GM23338 (cell line): ENCODE measurements around the gene NINJ1. TPM values are rescaled to one million over a fixed set of nuclear protein-coding genes. Genes with fewer than 3 reads are reported as not detected.

Experiments used
- ATAC-seq: fragments of 200-7000 bp; cut with Tn5 transposase; 3 replicates; pipeline ENCODE4 v1.9.1; 2020
- DNase-seq: peaks from one replicate; pipeline ENCODE4 v3.0.0-alpha.2; 2015; ENCODE audit warnings: low spot score
- H2AFZ ChIP-seq: fragments of 200-600 bp; sonication (generic); 2 replicates; pipeline ENCODE4 v1.8.0; 2016; ENCODE audit warnings: antibody characterized with exemption, mild to moderate bottlenecking, moderate library complexity
- H3F3A ChIP-seq: fragments of 200-600 bp; sonication (generic); replicated peaks from 2 replicates; pipeline ENCODE4 v1.8.0; 2017; ENCODE audit warnings: antibody characterized with exemption, mixed run types, low read depth
- H3K27ac ChIP-seq: fragments of 200-600 bp; sonication (generic); 2 replicates; pipeline ENCODE4 v1.6.1; 2016; ENCODE audit warnings: low read depth
- H3K27me3 ChIP-seq: fragments of 200-600 bp; sonication (generic); 2 replicates; pipeline ENCODE4 v1.8.0; 2016; ENCODE audit warnings: mild to moderate bottlenecking, mixed run types, moderate library complexity; ENCODE audit not compliant: insufficient read depth
- H3K36me3 ChIP-seq: fragments of 200-600 bp; sonication (generic); 2 replicates; pipeline ENCODE4 v1.8.0; 2016; ENCODE audit warnings: mild to moderate bottlenecking; ENCODE audit not compliant: insufficient read depth
- H3K4me1 ChIP-seq: fragments of 200-600 bp; sonication (generic); 2 replicates; pipeline ENCODE4 v1.8.0; 2016; ENCODE audit warnings: mild to moderate bottlenecking, moderate library complexity; ENCODE audit not compliant: insufficient read depth
- H3K4me2 ChIP-seq: fragments of 200-600 bp; sonication (generic); 2 replicates; pipeline ENCODE4 v1.7.1; 2017; ENCODE audit warnings: mixed run types
- H3K4me3 ChIP-seq: fragments of 200-600 bp; sonication (generic); 2 replicates; pipeline ENCODE4 v1.6.1; 2016; ENCODE audit warnings: mixed run types
- H3K79me2 ChIP-seq: fragments of 200-600 bp; sonication (generic); replicated peaks from 2 replicates; pipeline ENCODE4 v1.8.0; 2017; ENCODE audit warnings: mild to moderate bottlenecking; ENCODE audit not compliant: insufficient read depth
- H3K9me2 ChIP-seq: fragments of 200-600 bp; sonication (generic); 2 replicates; pipeline ENCODE4 v1.8.0; 2017; ENCODE audit not compliant: insufficient read depth
- H4K20me1 ChIP-seq: fragments of 200-600 bp; sonication (generic); replicated peaks from 2 replicates; pipeline ENCODE4 v1.8.0; 2017; ENCODE audit warnings: mild to moderate bottlenecking; ENCODE audit not compliant: insufficient read depth
- H3K27ac Mint-ChIP-seq: 2 replicates; pipeline ENCODE4 v1.8.0; 2020; ENCODE audit warnings: inconsistent platforms, mild to moderate bottlenecking, moderate library complexity, mixed read lengths
- H3K27me3 Mint-ChIP-seq: 3 replicates; pipeline ENCODE4 v1.8.0; 2022; ENCODE audit warnings: low read depth, mild to moderate bottlenecking, moderate library complexity, mixed read lengths, inconsistent platforms; ENCODE audit not compliant: insufficient read depth, poor library complexity
- H3K36me3 Mint-ChIP-seq: 3 replicates; pipeline ENCODE4 v1.8.0; 2021; ENCODE audit warnings: low read depth, mild to moderate bottlenecking, inconsistent platforms, moderate library complexity, mixed read lengths
- H3K4me1 Mint-ChIP-seq: 3 replicates; pipeline ENCODE4 v1.8.0; 2020; ENCODE audit warnings: mild to moderate bottlenecking, inconsistent platforms, mixed read lengths
- H3K4me3 Mint-ChIP-seq: 3 replicates; pipeline ENCODE4 v1.8.0; 2021; ENCODE audit warnings: moderate library complexity, mild to moderate bottlenecking, inconsistent platforms, mixed read lengths
- H3K9me3 Mint-ChIP-seq: 3 replicates; pipeline ENCODE4 v1.8.0; 2020; ENCODE audit warnings: moderate library complexity, mild to moderate bottlenecking, inconsistent platforms, mixed read lengths
- CREB1 ChIP-seq: fragments of 250-450 bp; sonication (Bioruptor Pico); IDR thresholded peaks from 2 replicates; pipeline ENCODE4 v1.5.0; 2020; ENCODE audit warnings: low read depth, mild to moderate bottlenecking, moderate library complexity
- EZH2 ChIP-seq: fragments of 200-600 bp; sonication (generic); IDR thresholded peaks from one replicate; pipeline ENCODE4 v1.8.0; 2017; ENCODE audit warnings: antibody characterized with exemption, mild to moderate bottlenecking, low read depth; ENCODE audit not compliant: unreplicated experiment
- EZH2phosphoT487 ChIP-seq: fragments of 200-600 bp; sonication (generic); IDR thresholded peaks from one replicate; pipeline ENCODE4 v1.8.1; 2018; ENCODE audit warnings: antibody characterized with exemption; ENCODE audit not compliant: unreplicated experiment
- JUNB ChIP-seq: IDR thresholded peaks from one replicate; pipeline ENCODE4 v1.6.1; 2016; ENCODE audit warnings: antibody characterized with exemption; ENCODE audit not compliant: unreplicated experiment
- NANOG ChIP-seq: IDR thresholded peaks from 2 replicates; pipeline ENCODE4 v1.6.1; 2016; ENCODE audit warnings: antibody characterized with exemption, borderline replicate concordance
- POLR2AphosphoS5 ChIP-seq: IDR thresholded peaks from 2 replicates; pipeline ENCODE4 v1.6.1; 2016; ENCODE audit warnings: antibody characterized with exemption, low read depth
- STAT1 ChIP-seq: IDR thresholded peaks from one replicate; pipeline ENCODE4 v1.6.1; 2016; ENCODE audit warnings: antibody characterized with exemption; ENCODE audit not compliant: unreplicated experiment
- ZNF114 ChIP-seq: fragments of 250-450 bp; sonication (Bioruptor Pico); IDR thresholded peaks from 2 replicates; pipeline ENCODE4 v1.5.0; 2020; ENCODE audit warnings: mild to moderate bottlenecking, moderate library complexity
- ZNF331 ChIP-seq: fragments of 250-450 bp; sonication (Bioruptor Pico); IDR thresholded peaks from 2 replicates; pipeline ENCODE4 v1.5.0; 2020; ENCODE audit warnings: low read depth, mild to moderate bottlenecking, moderate library complexity
- polyA plus RNA-seq: library from polyadenylated mRNA; unstranded; fragments of >200 nt; fragmentation: Nextera tagmentation; extraction: Ambion mirVana; gene quantifications from 2 replicates; pipeline ENCODE4 v1.2.1, GENCODE V29; 2016
- total RNA-seq: library from RNA; depleted of rRNA; stranded (reverse); fragments of >200 nt; shearing (Covaris generic); gene quantifications from 2 replicates; pipeline ENCODE4 v1.2.3, GENCODE V29; 2014
- TF ChIP-seq, protein P1 (sequence below): fragments of 250-450 bp; sonication (Bioruptor Pico); IDR thresholded peaks from 2 replicates; pipeline ENCODE4 v1.5.0; 2020; ENCODE audit warnings: mild to moderate bottlenecking, moderate library complexity
- TF ChIP-seq, protein P2 (sequence below): IDR thresholded peaks from one replicate; pipeline ENCODE4 v1.6.1; 2018; ENCODE audit warnings: antibody characterized with exemption; ENCODE audit not compliant: unreplicated experiment

Gene NINJ1
- total and polyA plus RNA-seq, 2 experiments from 2014 or later = 36.3 to 39.7 TPM

DNA sequence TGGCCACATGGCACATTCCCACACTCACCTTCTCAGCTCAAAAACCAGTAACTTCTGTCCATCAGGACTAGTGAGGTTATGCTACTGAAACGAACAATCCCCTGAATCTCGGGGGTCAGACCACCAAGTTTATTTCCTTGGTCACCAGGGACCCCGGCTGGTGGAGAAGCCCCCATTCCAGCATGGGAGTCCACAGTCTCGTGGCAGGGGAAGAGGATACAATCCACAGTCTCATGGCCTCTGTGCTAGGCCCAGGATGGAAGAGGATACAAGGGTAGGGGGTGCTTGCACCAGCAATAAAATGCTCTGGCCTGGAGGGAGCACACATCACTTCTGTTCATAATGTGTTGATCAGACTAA, 45.4 kb downstream of the NINJ1 start:
- ATAC-seq (no peak), DNase-seq (no peak)
- Mint-ChIP-seq H3K27me3 (peaks cover 8% of the 10 kb centered on the region), H3K36me3 (peaks cover 10% of the 10 kb centered on the region), H3K4me1 (peaks cover 3% of the 10 kb centered on the region; the same call in 1 of the 3 replicates), H3K9me3 (peaks cover 10% of the 10 kb centered on the region; the same call in 2 of the 3 replicates), H3K4me3 (no peak overlapping the region), H3K27ac (no peak overlapping the region)
- H3K4me1 ChIP-seq = no peaks in the 10 kb centered on the region
- no peaks in the 10 kb centered on the region for H3K27me3 ChIP-seq
- no peaks in the 10 kb centered on the region; the same call in 1 of the 2 replicates for H3K36me3 ChIP-seq
- H3F3A ChIP-seq = no peaks in the 10 kb centered on the region
- H2AFZ ChIP-seq = no peak overlapping the region
- no peaks in the 10 kb centered on the region for H3K79me2 ChIP-seq
- no peak overlapping the region for H3K4me3 ChIP-seq
- H4K20me1 ChIP-seq = no peaks in the 10 kb centered on the region
- no peak for TF ChIP-seq POLR2AphosphoS5
- TF ChIP-seq NANOG = no peak
- no peak for TF ChIP-seq JUNB
- no peak for TF ChIP-seq EZH2
- TF ChIP-seq ZNF331 = no peak
- no peak for TF ChIP-seq STAT1
- TF ChIP-seq ZNF114 = no peak
- no peak for TF ChIP-seq CREB1 (CRISPR knock-in tag)
- no peaks in the 10 kb centered on the region for H3K9me2 ChIP-seq
- H3K27ac ChIP-seq = no peak overlapping the region
- no peak overlapping the region for H3K4me2 ChIP-seq

DNA sequence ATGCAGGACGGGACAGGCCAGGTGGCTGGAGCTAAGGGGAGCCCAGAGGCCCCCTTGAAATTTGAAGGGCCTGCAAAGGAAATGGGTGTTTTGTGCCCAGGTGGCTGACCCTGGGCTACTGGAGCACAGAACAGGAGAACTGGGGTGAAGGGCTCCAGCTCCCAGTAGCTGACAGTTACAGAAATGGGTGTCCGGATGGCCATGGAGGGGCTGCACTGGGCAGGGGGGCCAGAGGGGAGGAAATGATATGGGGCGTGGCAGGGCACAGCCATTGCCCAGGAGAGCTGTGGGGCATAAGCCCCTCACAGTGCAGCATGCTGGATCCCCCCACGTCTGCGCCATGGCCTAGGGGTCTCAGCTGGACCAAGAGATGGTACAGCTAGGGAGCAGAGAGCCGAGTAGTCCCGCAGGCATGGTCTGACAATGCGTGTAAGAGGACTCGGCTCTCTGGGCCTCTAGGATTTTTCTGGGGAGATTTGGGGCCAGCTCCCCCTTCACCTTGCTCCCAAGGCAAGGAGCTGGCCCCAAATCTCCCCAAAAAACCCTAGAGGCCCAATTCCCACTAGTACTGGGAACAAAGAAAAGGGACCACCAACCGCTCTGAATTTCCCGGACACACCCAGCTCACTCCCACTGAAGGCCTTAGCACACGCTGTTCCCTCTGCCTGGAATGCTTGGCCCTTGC, 45.9 kb downstream of the NINJ1 start:
- Histone ChIP-seq H2AFZ (no peak overlapping the region), H3K4me1 (no peaks in the 10 kb centered on the region), H3K4me3 (no peak overlapping the region), H3K9me2 (no peaks in the 10 kb centered on the region), H3K27me3 (no peaks in the 10 kb centered on the region), H3K4me2 (no peak overlapping the region), H3K36me3 (no peaks in the 10 kb centered on the region; the same call in 1 of the 2 replicates), H3F3A (no peaks in the 10 kb centered on the region), H4K20me1 (no peaks in the 10 kb centered on the region), H3K27ac (no peak overlapping the region), H3K79me2 (no peaks in the 10 kb centered on the region)
- no peak for ATAC-seq
- H3K27ac Mint-ChIP-seq = no peak overlapping the region
- no peak for TF ChIP-seq EZH2
- TF ChIP-seq, protein P1, sequence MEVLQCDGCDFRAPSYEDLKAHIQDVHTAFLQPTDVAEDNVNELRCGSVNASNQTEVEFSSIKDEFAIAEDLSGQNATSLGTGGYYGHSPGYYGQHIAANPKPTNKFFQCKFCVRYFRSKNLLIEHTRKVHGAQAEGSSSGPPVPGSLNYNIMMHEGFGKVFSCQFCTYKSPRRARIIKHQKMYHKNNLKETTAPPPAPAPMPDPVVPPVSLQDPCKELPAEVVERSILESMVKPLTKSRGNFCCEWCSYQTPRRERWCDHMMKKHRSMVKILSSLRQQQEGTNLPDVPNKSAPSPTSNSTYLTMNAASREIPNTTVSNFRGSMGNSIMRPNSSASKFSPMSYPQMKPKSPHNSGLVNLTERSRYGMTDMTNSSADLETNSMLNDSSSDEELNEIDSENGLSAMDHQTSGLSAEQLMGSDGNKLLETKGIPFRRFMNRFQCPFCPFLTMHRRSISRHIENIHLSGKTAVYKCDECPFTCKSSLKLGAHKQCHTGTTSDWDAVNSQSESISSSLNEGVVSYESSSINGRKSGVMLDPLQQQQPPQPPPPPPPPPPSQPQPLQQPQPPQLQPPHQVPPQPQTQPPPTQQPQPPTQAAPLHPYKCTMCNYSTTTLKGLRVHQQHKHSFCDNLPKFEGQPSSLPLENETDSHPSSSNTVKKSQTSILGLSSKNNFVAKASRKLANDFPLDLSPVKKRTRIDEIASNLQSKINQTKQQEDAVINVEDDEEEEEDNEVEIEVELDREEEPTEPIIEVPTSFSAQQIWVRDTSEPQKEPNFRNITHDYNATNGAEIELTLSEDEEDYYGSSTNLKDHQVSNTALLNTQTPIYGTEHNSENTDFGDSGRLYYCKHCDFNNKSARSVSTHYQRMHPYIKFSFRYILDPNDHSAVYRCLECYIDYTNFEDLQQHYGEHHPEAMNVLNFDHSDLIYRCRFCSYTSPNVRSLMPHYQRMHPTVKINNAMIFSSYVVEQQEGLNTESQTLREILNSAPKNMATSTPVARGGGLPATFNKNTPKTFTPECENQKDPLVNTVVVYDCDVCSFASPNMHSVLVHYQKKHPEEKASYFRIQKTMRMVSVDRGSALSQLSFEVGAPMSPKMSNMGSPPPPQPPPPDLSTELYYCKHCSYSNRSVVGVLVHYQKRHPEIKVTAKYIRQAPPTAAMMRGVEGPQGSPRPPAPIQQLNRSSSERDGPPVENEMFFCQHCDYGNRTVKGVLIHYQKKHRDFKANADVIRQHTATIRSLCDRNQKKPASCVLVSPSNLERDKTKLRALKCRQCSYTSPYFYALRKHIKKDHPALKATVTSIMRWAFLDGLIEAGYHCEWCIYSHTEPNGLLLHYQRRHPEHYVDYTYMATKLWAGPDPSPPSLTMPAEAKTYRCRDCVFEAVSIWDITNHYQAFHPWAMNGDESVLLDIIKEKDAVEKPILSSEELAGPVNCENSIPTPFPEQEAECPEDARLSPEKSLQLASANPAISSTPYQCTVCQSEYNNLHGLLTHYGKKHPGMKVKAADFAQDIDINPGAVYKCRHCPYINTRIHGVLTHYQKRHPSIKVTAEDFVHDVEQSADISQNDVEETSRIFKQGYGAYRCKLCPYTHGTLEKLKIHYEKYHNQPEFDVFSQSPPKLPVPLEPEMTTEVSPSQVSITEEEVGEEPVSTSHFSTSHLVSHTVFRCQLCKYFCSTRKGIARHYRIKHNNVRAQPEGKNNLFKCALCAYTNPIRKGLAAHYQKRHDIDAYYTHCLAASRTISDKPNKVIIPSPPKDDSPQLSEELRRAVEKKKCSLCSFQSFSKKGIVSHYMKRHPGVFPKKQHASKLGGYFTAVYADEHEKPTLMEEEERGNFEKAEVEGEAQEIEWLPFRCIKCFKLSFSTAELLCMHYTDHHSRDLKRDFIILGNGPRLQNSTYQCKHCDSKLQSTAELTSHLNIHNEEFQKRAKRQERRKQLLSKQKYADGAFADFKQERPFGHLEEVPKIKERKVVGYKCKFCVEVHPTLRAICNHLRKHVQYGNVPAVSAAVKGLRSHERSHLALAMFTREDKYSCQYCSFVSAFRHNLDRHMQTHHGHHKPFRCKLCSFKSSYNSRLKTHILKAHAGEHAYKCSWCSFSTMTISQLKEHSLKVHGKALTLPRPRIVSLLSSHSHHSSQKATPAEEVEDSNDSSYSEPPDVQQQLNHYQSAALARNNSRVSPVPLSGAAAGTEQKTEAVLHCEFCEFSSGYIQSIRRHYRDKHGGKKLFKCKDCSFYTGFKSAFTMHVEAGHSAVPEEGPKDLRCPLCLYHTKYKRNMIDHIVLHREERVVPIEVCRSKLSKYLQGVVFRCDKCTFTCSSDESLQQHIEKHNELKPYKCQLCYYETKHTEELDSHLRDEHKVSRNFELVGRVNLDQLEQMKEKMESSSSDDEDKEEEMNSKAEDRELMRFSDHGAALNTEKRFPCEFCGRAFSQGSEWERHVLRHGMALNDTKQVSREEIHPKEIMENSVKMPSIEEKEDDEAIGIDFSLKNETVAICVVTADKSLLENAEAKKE = no peak
- no peak for TF ChIP-seq ZNF331
- TF ChIP-seq, protein P2, sequence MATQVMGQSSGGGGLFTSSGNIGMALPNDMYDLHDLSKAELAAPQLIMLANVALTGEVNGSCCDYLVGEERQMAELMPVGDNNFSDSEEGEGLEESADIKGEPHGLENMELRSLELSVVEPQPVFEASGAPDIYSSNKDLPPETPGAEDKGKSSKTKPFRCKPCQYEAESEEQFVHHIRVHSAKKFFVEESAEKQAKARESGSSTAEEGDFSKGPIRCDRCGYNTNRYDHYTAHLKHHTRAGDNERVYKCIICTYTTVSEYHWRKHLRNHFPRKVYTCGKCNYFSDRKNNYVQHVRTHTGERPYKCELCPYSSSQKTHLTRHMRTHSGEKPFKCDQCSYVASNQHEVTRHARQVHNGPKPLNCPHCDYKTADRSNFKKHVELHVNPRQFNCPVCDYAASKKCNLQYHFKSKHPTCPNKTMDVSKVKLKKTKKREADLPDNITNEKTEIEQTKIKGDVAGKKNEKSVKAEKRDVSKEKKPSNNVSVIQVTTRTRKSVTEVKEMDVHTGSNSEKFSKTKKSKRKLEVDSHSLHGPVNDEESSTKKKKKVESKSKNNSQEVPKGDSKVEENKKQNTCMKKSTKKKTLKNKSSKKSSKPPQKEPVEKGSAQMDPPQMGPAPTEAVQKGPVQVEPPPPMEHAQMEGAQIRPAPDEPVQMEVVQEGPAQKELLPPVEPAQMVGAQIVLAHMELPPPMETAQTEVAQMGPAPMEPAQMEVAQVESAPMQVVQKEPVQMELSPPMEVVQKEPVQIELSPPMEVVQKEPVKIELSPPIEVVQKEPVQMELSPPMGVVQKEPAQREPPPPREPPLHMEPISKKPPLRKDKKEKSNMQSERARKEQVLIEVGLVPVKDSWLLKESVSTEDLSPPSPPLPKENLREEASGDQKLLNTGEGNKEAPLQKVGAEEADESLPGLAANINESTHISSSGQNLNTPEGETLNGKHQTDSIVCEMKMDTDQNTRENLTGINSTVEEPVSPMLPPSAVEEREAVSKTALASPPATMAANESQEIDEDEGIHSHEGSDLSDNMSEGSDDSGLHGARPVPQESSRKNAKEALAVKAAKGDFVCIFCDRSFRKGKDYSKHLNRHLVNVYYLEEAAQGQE = no peak
- no peak for TF ChIP-seq NANOG
- TF ChIP-seq EZH2phosphoT487 = no peak
- peaks cover 10% of the 10 kb centered on the region for H3K36me3 Mint-ChIP-seq
- no peak for DNase-seq
- peaks cover 6% of the 10 kb centered on the region; the same call in 1 of the 3 replicates for H3K4me1 Mint-ChIP-seq
- no peak overlapping the region for H3K4me3 Mint-ChIP-seq
- H3K27me3 Mint-ChIP-seq = peaks cover 4% of the 10 kb centered on the region
- peaks cover 10% of the 10 kb centered on the region; the same call in 2 of the 3 replicates for H3K9me3 Mint-ChIP-seq
